Large intestine (tissue), 3 donors: ENCODE results near the gene SPSB1. TPM values are rescaled to one million over a fixed set of nuclear protein-coding genes. Genes with fewer than 3 reads are reported as not detected.

Experiments used
- DNase-seq, 2 donors: peaks; one replicate each; pipeline versions ENCODE4 v3.0.0 to v3.0.0-alpha.2; 2013
- H3K27ac ChIP-seq: one replicate; pipeline ENCODE4 v1.5.1; 2013; ENCODE audit warnings: low read length
- H3K27me3 ChIP-seq: 2 replicates; pipeline ENCODE4 v1.6.1; 2013; ENCODE audit warnings: low read length; ENCODE audit not compliant: control insufficient read depth, insufficient read depth
- H3K36me3 ChIP-seq: 2 replicates; pipeline ENCODE4 v1.6.1; 2013; ENCODE audit warnings: low read length; ENCODE audit not compliant: control insufficient read depth, insufficient read depth
- H3K4me1 ChIP-seq: one replicate; pipeline ENCODE4 v1.6.1; 2013; ENCODE audit warnings: low read length; ENCODE audit not compliant: control insufficient read depth, insufficient read depth
- H3K4me3 ChIP-seq: one replicate; pipeline ENCODE4 v1.5.1; 2013; ENCODE audit warnings: low read length
- H3K9me3 ChIP-seq: one replicate; pipeline ENCODE4 v1.6.1; 2013; ENCODE audit warnings: mild to moderate bottlenecking, low read depth, low read length, moderate library complexity; ENCODE audit not compliant: control insufficient read depth
- WGBS: methylation state at CpG from one replicate; pipeline ENCODE4 v1.1.5; 2013; ENCODE audit warnings: low lambda C conversion rate; ENCODE audit not compliant: insufficient coverage; 5-methylcytosine and 5-hydroxymethylcytosine counted together
- polyA plus RNA-seq: library from polyadenylated mRNA; unstranded; fragments of 120-200 nt; gene quantifications from one replicate; pipeline ENCODE4 v1.2.1, GENCODE V29; 2013

SPSB1 gene
- polyA plus RNA-seq, 1 donor: 23.7 TPM

- DNase-seq: no peak
- Histone ChIP-seq H3K27me3 (no peaks in the 10 kb centered on the region), H3K4me1 (peaks cover 3% of the 10 kb centered on the region), H3K4me3 (no peak overlapping the region), H3K36me3 (peaks cover 46% of the 10 kb centered on the region), H3K27ac (no peak overlapping the region), H3K9me3 (no peaks in the 10 kb centered on the region)
- WGBS: no CpG with 5 or more reads among the region's 7 CpGs
Measured at GRCh38 chr1:9267827-9268581, 24.7 kb upstream of the SPSB1 start.

- Histone ChIP-seq H3K27me3 (no peaks in the 10 kb centered on the region), H3K9me3 (no peaks in the 10 kb centered on the region), H3K27ac (no peak overlapping the region), H3K36me3 (peaks cover 36% of the 10 kb centered on the region), H3K4me1 (peaks cover 3% of the 10 kb centered on the region), H3K4me3 (no peak overlapping the region)
- WGBS: no CpG with 5 or more reads among the region's 17 CpGs
- no peak for DNase-seq
Measured at GRCh38 chr1:9269078-9269501, 23.6 kb upstream of the SPSB1 start.

- H3K27ac ChIP-seq: no peak overlapping the region
- no peak for DNase-seq
- WGBS: no CpG with 5 or more reads among the region's 12 CpGs
- peaks cover 30% of the 10 kb centered on the region for H3K36me3 ChIP-seq
- H3K27me3 ChIP-seq: no peaks in the 10 kb centered on the region
- peaks cover 3% of the 10 kb centered on the region for H3K4me1 ChIP-seq
- no peaks in the 10 kb centered on the region for H3K9me3 ChIP-seq
- no peak overlapping the region for H3K4me3 ChIP-seq
Measured at GRCh38 chr1:9269721-9270120, 23.0 kb upstream of the SPSB1 start.

DNA sequence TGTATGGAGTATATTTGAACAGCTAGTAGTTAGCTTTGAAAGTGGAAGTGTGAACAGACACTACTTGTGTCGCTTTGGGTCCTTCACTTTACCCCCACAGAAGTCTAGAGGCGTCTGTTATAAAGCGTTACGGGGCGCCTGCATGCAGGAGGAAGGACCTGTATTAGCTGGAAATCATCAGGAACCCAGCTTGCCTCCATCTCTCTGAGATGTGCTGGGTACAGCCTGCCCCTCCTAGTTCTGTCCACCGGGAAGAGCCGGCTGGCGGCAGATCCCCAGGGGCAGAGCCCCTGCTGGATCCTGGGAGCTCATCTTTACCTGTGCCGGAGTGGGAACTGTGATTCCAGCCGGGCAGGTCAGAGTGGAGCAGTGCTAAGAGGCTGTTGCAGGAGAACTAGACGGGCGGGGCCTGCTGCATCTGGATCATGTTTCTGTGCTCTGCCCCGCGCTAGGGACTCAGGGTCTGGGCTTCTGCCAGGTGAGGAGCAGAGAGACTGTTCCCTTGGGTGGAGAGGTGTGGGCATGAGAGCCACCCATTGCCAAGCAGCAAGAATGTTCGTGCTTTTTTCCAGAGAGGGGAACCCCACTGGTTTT is 22.3 kb upstream of the SPSB1 start:
- no peaks in the 10 kb centered on the region for H3K9me3 ChIP-seq
- no peak overlapping the region for H3K27ac ChIP-seq
- H3K27me3 ChIP-seq: no peaks in the 10 kb centered on the region
- H3K4me1 ChIP-seq: peaks cover 6% of the 10 kb centered on the region
- no CpG with 5 or more reads among the region's 15 CpGs for WGBS
- no peak overlapping the region for H3K4me3 ChIP-seq
- peaks cover 24% of the 10 kb centered on the region for H3K36me3 ChIP-seq
- DNase-seq: no peak

DNA sequence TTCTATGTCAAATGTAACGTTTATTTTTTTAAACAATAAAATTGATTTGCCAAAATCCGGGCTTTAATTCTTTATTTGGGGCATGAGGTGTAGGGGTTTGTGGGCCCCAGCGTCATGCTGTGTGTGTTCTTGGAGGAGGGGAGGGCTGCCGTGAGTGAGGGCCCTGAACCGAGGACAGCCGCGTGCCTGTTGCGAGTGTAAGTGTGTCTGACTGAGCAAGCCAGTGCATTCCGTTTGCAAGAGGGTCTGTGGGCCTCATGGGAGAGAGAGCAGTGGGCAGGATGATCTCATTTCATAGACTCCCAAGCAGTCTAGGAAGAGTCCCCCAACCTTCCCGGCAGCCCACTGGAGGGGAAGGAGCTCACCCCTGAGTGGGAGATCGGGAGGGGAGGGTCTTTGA is 21.4 kb upstream of the SPSB1 start:
- no peaks in the 10 kb centered on the region for H3K9me3 ChIP-seq
- peaks cover 17% of the 10 kb centered on the region for H3K36me3 ChIP-seq
- H3K4me1 ChIP-seq: peaks cover 13% of the 10 kb centered on the region
- WGBS: no CpG with 5 or more reads among the region's 11 CpGs
- no peaks in the 10 kb centered on the region for H3K27me3 ChIP-seq
- H3K27ac ChIP-seq: no peak overlapping the region
- H3K4me3 ChIP-seq: no peak overlapping the region
- no peak for DNase-seq

GRCh38 chr1:9271861-9272595 is 20.7 kb upstream of the SPSB1 start:
- no peaks in the 10 kb centered on the region for H3K27me3 ChIP-seq
- no peak overlapping the region for H3K27ac ChIP-seq
- no peak overlapping the region for H3K4me3 ChIP-seq
- no peak for DNase-seq
- H3K9me3 ChIP-seq: no peaks in the 10 kb centered on the region
- H3K4me1 ChIP-seq: peaks cover 13% of the 10 kb centered on the region
- WGBS: no CpG with 5 or more reads among the region's 24 CpGs
- H3K36me3 ChIP-seq: peaks cover 17% of the 10 kb centered on the region

GRCh38 chr1:9273177-9273576 is 19.5 kb upstream of the SPSB1 start:
- no peaks in the 10 kb centered on the region for H3K9me3 ChIP-seq
- H3K36me3 ChIP-seq: peaks cover 12% of the 10 kb centered on the region
- no peak overlapping the region for H3K4me3 ChIP-seq
- H3K27me3 ChIP-seq: no peaks in the 10 kb centered on the region
- no peak for DNase-seq
- H3K4me1 ChIP-seq: peaks cover 12% of the 10 kb centered on the region
- no peak overlapping the region for H3K27ac ChIP-seq
- whole genome bisulfite sequencing: no CpG with 5 or more reads among the region's 11 CpGs

DNA sequence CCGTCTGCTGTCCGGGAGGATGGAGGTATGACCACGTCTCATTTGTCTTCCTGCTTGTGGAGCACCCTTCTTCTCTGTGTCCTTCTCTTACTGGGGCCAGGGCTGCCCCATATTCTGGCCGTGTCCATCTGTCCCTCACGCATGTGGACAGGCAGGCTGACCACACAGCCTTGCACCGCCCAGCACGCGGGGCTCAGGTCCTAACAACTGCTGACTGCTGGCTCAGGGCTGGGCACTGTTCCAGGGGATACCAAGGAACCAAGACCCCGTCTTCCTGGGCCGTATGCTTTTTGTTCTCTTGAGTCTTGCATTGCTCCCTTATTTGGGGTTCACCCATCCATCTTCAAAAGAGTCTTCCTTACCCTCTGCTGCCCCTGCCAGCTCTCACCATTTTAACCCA is 17.5 kb upstream of the SPSB1 start:
- Histone ChIP-seq H3K27me3 (no peaks in the 10 kb centered on the region), H3K36me3 (no peaks in the 10 kb centered on the region), H3K9me3 (no peaks in the 10 kb centered on the region), H3K4me1 (peaks cover 31% of the 10 kb centered on the region), H3K27ac (no peak overlapping the region), H3K4me3 (no peak overlapping the region)
- no peak for DNase-seq
- WGBS: no CpG with 5 or more reads among the region's 10 CpGs

- Histone ChIP-seq H3K9me3 (no peaks in the 10 kb centered on the region), H3K4me3 (no peak overlapping the region), H3K27me3 (no peaks in the 10 kb centered on the region), H3K36me3 (no peaks in the 10 kb centered on the region), H3K4me1 (peaks cover 34% of the 10 kb centered on the region), H3K27ac (peak overlapping the region; percentile 77)
- DNase-seq: peak; percentile 63 to 69
- WGBS: no CpG with 5 or more reads among the region's 12 CpGs
Measured at GRCh38 chr1:9275567-9276034, 17.1 kb upstream of the SPSB1 start.

GRCh38 chr1:9278116-9278515 is 14.6 kb upstream of the SPSB1 start:
- WGBS: no CpG with 5 or more reads among the region's 5 CpGs
- Histone ChIP-seq H3K4me1 (peaks cover 41% of the 10 kb centered on the region), H3K27ac (peak overlapping the region; percentile 90), H3K9me3 (no peaks in the 10 kb centered on the region), H3K36me3 (no peaks in the 10 kb centered on the region), H3K27me3 (no peaks in the 10 kb centered on the region), H3K4me3 (no peak overlapping the region)
- DNase-seq: no peak
